IMR-90 (cell line): Measurements from ENCODE around the gene SDHA. TPM values are rescaled to one million over a fixed set of nuclear protein-coding genes. Genes with fewer than 3 reads are reported as not detected.
"Not testable (repeated sequence)": the region's sequence is repeated elsewhere in the genome, so short reads cannot be mapped to it uniquely, and the experiment has no call there.

Experiments
- ATAC-seq: fragments of 200-7000 bp; cut with Tn5 transposase; 2 replicates; pipeline ENCODE4 v1.9.1; 2020; ENCODE audit warnings: low read depth, mild to moderate bottlenecking, moderate library complexity
- BruUV-seq: library from RNA; stranded (reverse); fragments of 400-500 nt; replicated peaks from 2 replicates; lab custom pipeline; 2021; lab: Mats Ljungman, UMichigan
- CTCF ChIA-PET: fragments of 300-600 bp; formaldehyde crosslinking; extraction: SDS; loops from one replicate; lab custom pipeline; 2021; ENCODE audit warnings: antibody characterized with exemption; lab: Yijun Ruan, JAX
- POLR2A ChIA-PET: fragments of 300-600 bp; sonication (Branson Sonifier 250); formaldehyde crosslinking; loops from one replicate; lab custom pipeline; 2022; ENCODE audit warnings: antibody characterized with exemption; ENCODE audit not compliant: unreplicated experiment; lab: Charles Lee
- DNase-seq: peaks from one replicate; pipeline ENCODE4 v3.0.0; 2013
- H2AFZ ChIP-seq: replicated peaks from 2 replicates; pipeline ENCODE3; 2013; ENCODE audit warnings: low read length, mild to moderate bottlenecking; ENCODE audit not compliant: poor library complexity
- H2AK5ac ChIP-seq: 2 replicates; pipeline ENCODE4 v1.6.1; 2013; ENCODE audit warnings: low read depth, low read length, inconsistent platforms
- H2AK9ac ChIP-seq: replicated peaks from 2 replicates; pipeline ENCODE3; 2013; ENCODE audit warnings: mild to moderate bottlenecking, low read depth, low read length, moderate library complexity; ENCODE audit not compliant: poor library complexity
- H2BK120ac ChIP-seq: 2 replicates; pipeline ENCODE4 v1.6.1; 2013; ENCODE audit warnings: low read depth, low read length, inconsistent platforms
- H2BK15ac ChIP-seq: 3 replicates; pipeline ENCODE4 v1.6.1; 2013; ENCODE audit warnings: low read depth, low read length, inconsistent platforms
- H2BK20ac ChIP-seq: 2 replicates; pipeline ENCODE4 v1.6.1; 2013; ENCODE audit warnings: low read depth, mild to moderate bottlenecking, inconsistent platforms, low read length, moderate library complexity
- H2BK5ac ChIP-seq: 2 replicates; pipeline ENCODE4 v1.6.1; 2013; ENCODE audit warnings: mild to moderate bottlenecking, low read depth, low read length, inconsistent platforms; ENCODE audit not compliant: poor library complexity, severe bottlenecking
- H3K14ac ChIP-seq: replicated peaks from 2 replicates; pipeline ENCODE4 v1.6.1; 2013; ENCODE audit warnings: low read depth, low read length, inconsistent platforms
- H3K18ac ChIP-seq: 2 replicates; pipeline ENCODE4 v1.6.1; 2013; ENCODE audit warnings: low read depth, low read length, control low read depth
- H3K23ac ChIP-seq: 2 replicates; pipeline ENCODE4 v1.6.1; 2013; ENCODE audit warnings: low read depth, low read length, inconsistent platforms
- H3K27ac ChIP-seq: 2 replicates; pipeline ENCODE4 v1.5.1; 2013; ENCODE audit warnings: mild to moderate bottlenecking, control low read depth, low read length; ENCODE audit not compliant: insufficient read depth
- H3K27me3 ChIP-seq: 2 replicates; pipeline ENCODE4 v1.6.1; 2013; ENCODE audit warnings: low read length; ENCODE audit not compliant: control insufficient read depth, insufficient read depth
- H3K36me3 ChIP-seq: 2 replicates; pipeline ENCODE4 v1.6.1; 2013; ENCODE audit warnings: low read length, mixed read lengths; ENCODE audit not compliant: control insufficient read depth, insufficient read depth
- H3K4ac ChIP-seq: 2 replicates; pipeline ENCODE4 v1.6.1; 2013; ENCODE audit warnings: low read depth, low read length, inconsistent platforms
- H3K4me1 ChIP-seq: 2 replicates; pipeline ENCODE4 v1.6.1; 2013; ENCODE audit warnings: low read length, mixed read lengths; ENCODE audit not compliant: control insufficient read depth, insufficient read depth
- H3K4me2 ChIP-seq: 2 replicates; pipeline ENCODE4 v1.6.1; 2013; ENCODE audit warnings: low read depth, mild to moderate bottlenecking, control low read depth, low read length, moderate library complexity
- H3K4me3 ChIP-seq: 2 replicates; pipeline ENCODE4 v1.5.1; 2013; ENCODE audit warnings: low read depth, mild to moderate bottlenecking, control low read depth, low read length, moderate library complexity; ENCODE audit not compliant: insufficient read depth
- H3K56ac ChIP-seq: 2 replicates; pipeline ENCODE4 v1.6.1; 2013; ENCODE audit warnings: low read length, inconsistent platforms; ENCODE audit not compliant: insufficient read depth; ENCODE audit errors: extremely low read depth
- H3K79me1 ChIP-seq, 2 experiments: 2 replicates each; pipeline ENCODE4 v1.6.1; 2013; ENCODE audit warnings: low read length in 2 of 2, inconsistent platforms in 1 of 2, low read depth in 1 of 2
- H3K9ac ChIP-seq: 2 replicates; pipeline ENCODE4 v1.6.1; 2013; ENCODE audit warnings: low read depth, low read length, control low read depth
- H3K9me1 ChIP-seq: 2 replicates; pipeline ENCODE4 v1.6.1; 2013; ENCODE audit warnings: low read length, inconsistent platforms; ENCODE audit not compliant: insufficient read depth
- H3K9me3 ChIP-seq: 2 replicates; pipeline ENCODE4 v1.6.1; 2013; ENCODE audit warnings: low read length; ENCODE audit not compliant: control insufficient read depth, insufficient read depth
- H4K20me1 ChIP-seq: 2 replicates; pipeline ENCODE4 v1.6.1; 2013; ENCODE audit warnings: low read length, inconsistent platforms; ENCODE audit not compliant: insufficient read depth
- H4K5ac ChIP-seq: 2 replicates; pipeline ENCODE4 v1.6.1; 2013; ENCODE audit warnings: mild to moderate bottlenecking, low read depth, low read length, control low read depth
- H4K8ac ChIP-seq, 2 experiments: 2 replicates each; pipeline ENCODE4 v1.6.1; 2013; ENCODE audit warnings: low read depth in 2 of 2, low read length in 2 of 2, control low read depth in 1 of 2, inconsistent platforms in 1 of 2
- H4K91ac ChIP-seq: 2 replicates; pipeline ENCODE4 v1.6.1; 2013; ENCODE audit warnings: low read depth, low read length, inconsistent platforms; ENCODE audit not compliant: insufficient read depth
- POLR2A ChIP-seq: IDR thresholded peaks from 2 replicates; pipeline ENCODE4 v1.6.1; 2012; ENCODE audit warnings: mild to moderate bottlenecking, low read depth, low read length
- WGBS, 2 experiments: methylation state at CpG; one replicate each; pipeline versions ENCODE4 v1.1.5 to v1.1.7; 2013; ENCODE audit warnings: missing lambda C conversion rate in 2 of 2; ENCODE audit not compliant: insufficient read length in 1 of 2; ENCODE audit errors: extremely low coverage in 2 of 2; 5-methylcytosine and 5-hydroxymethylcytosine counted together
- dilution Hi-C: fragments of 300-500 bp; cut with HindIII; formaldehyde crosslinking; loops from one replicate; pipeline ENCODE4 v1.14.3; 2018; ENCODE audit warnings: low sequenced_read_pairs; ENCODE audit not compliant: unreplicated experiment
- in situ Hi-C: fragments of 300-500 bp; cut with MboI; formaldehyde crosslinking; loops from 3 replicates; pipeline ENCODE4 v1.14.3; 2019; ENCODE audit warnings: low sequenced_read_pairs, inconsistent platforms, mixed read lengths
- intact Hi-C: fragments of 100-400 bp; cut with micrococcal nuclease; formaldehyde crosslinking; loops from 2 replicates; pipeline ENCODE4 v1.10.0; 2022
- polyA plus RNA-seq, 3 experiments: library from polyadenylated mRNA; depleted of rRNA; stranded (reverse); fragments of >200 nt; gene quantifications; 2 replicates each; pipeline ENCODE4 v1.2.3, GENCODE V29; 2012; ENCODE audit warnings: low replicate concordance in 1 of 3
- total RNA-seq: library from RNA; depleted of rRNA; stranded (reverse); fragments of >200 nt; gene quantifications from 2 replicates; pipeline ENCODE4 v1.2.3, GENCODE V29; 2012

Gene SDHA
- total and polyA plus RNA-seq, 2 of the 4 experiments (the other 2 are of a cell fraction): 105 to 121 TPM

DNA sequence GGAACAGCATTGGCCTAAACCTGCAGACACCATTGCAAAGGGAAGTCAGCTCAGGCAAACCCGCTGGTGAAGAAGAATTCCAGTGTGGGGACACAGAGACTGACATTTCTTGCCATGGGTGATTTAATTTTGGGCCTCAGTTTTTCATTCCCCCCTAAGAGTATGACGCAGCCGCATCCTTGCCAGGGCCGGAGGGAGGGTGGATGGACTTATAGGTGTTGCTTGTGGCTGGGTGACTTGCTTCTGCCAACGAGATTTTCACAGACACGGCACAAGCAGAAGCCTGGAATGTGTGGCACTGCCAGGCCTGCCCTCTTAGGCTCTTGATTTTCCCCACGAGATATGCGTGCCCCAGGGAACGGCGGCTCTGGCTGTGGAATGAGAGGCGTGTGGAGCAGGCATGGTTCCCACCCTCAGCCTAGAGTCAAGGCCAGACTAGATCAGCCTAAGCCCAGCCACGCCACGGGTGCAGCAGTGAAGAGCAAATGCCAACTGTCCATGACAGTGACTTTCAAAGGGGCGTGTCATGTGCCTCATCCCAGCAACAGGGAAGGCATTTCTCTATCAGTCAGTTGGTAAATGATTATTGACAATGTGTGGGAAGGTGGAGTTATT, 61.0 kb downstream of the SDHA start:
- H2AK9ac ChIP-seq, H3K14ac ChIP-seq, H4K5ac ChIP-seq, DNase-seq, H2BK20ac ChIP-seq, dilution Hi-C loops, H2AFZ ChIP-seq, POLR2A ChIA-PET, H3K23ac ChIP-seq, H2BK5ac ChIP-seq, H3K4me1 ChIP-seq, H3K56ac ChIP-seq, H3K9me1 ChIP-seq, intact Hi-C loops, H3K9ac ChIP-seq, H2BK120ac ChIP-seq, H3K18ac ChIP-seq, H3K4ac ChIP-seq, H2AK5ac ChIP-seq, H4K91ac ChIP-seq, H3K4me3 ChIP-seq, ATAC-seq, CTCF ChIA-PET, H3K9me3 ChIP-seq, H2BK15ac ChIP-seq, in situ Hi-C loops, H3K27me3 ChIP-seq, H4K8ac ChIP-seq, H3K27ac ChIP-seq, BruUV-seq, H3K4me2 ChIP-seq: not testable (repeated sequence)
- Histone ChIP-seq H3K79me1 (peaks cover 22 to 62% of the 10 kb centered on the region in 2 experiments), H3K36me3 (peaks cover 30% of the 10 kb centered on the region), H4K20me1 (peaks cover 59% of the 10 kb centered on the region)
- TF ChIP-seq POLR2A: peak; percentile 50; the same call in 1 of the 2 replicates
- WGBS, 2 experiments: 91% methylated on average over 6 of the region's 14 CpGs; no CpG with 5 or more reads in 1 of the 2 experiments
